ENCODE data around the gene B3GNT2. TPM values are rescaled to one million over a fixed set of nuclear protein-coding genes. Genes with fewer than 3 reads are reported as not detected.
"Not testable (repeated sequence)": the region's sequence is repeated elsewhere in the genome, so short reads cannot be mapped to it uniquely, and the experiment has no call there.

B3GNT2 gene
- polyA plus RNA-seq, 4 donors = 35.0 to 41.2 (median 39.0) TPM

- no peak for DNase-seq (ENCODE audit: low read depth in 4 of 4, low spot score in 3 of 4)
Observed at GRCh38 chr2:62184512-62185230, 11.2 kb upstream of the B3GNT2 start.

- no peak for DNase-seq (ENCODE audit: low read depth in 4 of 4, low spot score in 3 of 4)
Observed at GRCh38 chr2:62185475-62186155, 10.3 kb upstream of the B3GNT2 start.

GRCh38 chr2:62186156-62186905 lies 9.6 kb upstream of the B3GNT2 start:
- DNase-seq (ENCODE audit: low read depth in 4 of 4, low spot score in 3 of 4) = no peak

- no peak for DNase-seq (ENCODE audit: low read depth in 4 of 4, low spot score in 3 of 4)
Observed at GRCh38 chr2:62187246-62187645, 8.7 kb upstream of the B3GNT2 start.

GRCh38 chr2:62188416-62188815 lies 7.5 kb upstream of the B3GNT2 start:
- no peak for DNase-seq (ENCODE audit: low read depth in 4 of 4, low spot score in 3 of 4)

- no peak for DNase-seq (ENCODE audit: low read depth in 4 of 4, low spot score in 3 of 4)
Observed at GRCh38 chr2:62189196-62189595, 6.7 kb upstream of the B3GNT2 start.

- no peak for DNase-seq (ENCODE audit: low read depth in 4 of 4, low spot score in 3 of 4)
Observed at GRCh38 chr2:62192811-62193210, 3.1 kb upstream of the B3GNT2 start.

- DNase-seq (ENCODE audit: low read depth in 4 of 4, low spot score in 3 of 4) = no peak
Observed at GRCh38 chr2:62194558-62195420, 1.1 kb upstream of the B3GNT2 start.

GRCh38 chr2:62196278-62196901 lies 475 bp downstream of the B3GNT2 start:
- DNase-seq (ENCODE audit: low read depth in 4 of 4, low spot score in 3 of 4) = no peak

- DNase-seq (ENCODE audit: low read depth in 4 of 4, low spot score in 3 of 4) = no peak
Observed at GRCh38 chr2:62197011-62197924, 1.4 kb downstream of the B3GNT2 start.

GRCh38 chr2:62197925-62198633 lies 2.2 kb downstream of the B3GNT2 start:
- DNase-seq (ENCODE audit: low read depth in 4 of 4, low spot score in 3 of 4) = no peak

GRCh38 chr2:62198854-62199253 lies 2.9 kb downstream of the B3GNT2 start:
- not testable (repeated sequence) for DNase-seq (ENCODE audit: low read depth in 4 of 4, low spot score in 3 of 4)

- no peak for DNase-seq (ENCODE audit: low read depth in 4 of 4, low spot score in 3 of 4)
Observed at GRCh38 chr2:62199392-62200125, 3.6 kb downstream of the B3GNT2 start.

GRCh38 chr2:62200291-62200841 lies 4.5 kb downstream of the B3GNT2 start:
- no peak for DNase-seq (ENCODE audit: low read depth in 4 of 4, low spot score in 3 of 4)

GRCh38 chr2:62200868-62201267 lies 5.0 kb downstream of the B3GNT2 start:
- DNase-seq (ENCODE audit: low read depth in 4 of 4, low spot score in 3 of 4) = no peak

GRCh38 chr2:62201307-62201706 lies 5.4 kb downstream of the B3GNT2 start:
- no peak for DNase-seq (ENCODE audit: low read depth in 4 of 4, low spot score in 3 of 4)

- DNase-seq (ENCODE audit: low read depth in 4 of 4, low spot score in 3 of 4) = no peak
Observed at GRCh38 chr2:62202019-62202722, 6.3 kb downstream of the B3GNT2 start.
